ENCODE measurements around the gene FDXR. TPM values are rescaled to one million over a fixed set of nuclear protein-coding genes. Genes with fewer than 3 reads are reported as not detected.

The FDXR gene
- polyA plus RNA-seq, 6 donors from 2014 or later = 1.2 to 6.1 (median 3.9) TPM; not detected in 1

GRCh38 chr17:74842599-74843351 is 30.0 kb downstream of the FDXR start:
- peaks cover 17 to 25% (median 23%) of the 10 kb centered on the region in 3 donors for H3K4me1 Mint-ChIP-seq
- H3K27me3 Mint-ChIP-seq = peaks cover 21 to 23% (median 22%) of the 10 kb centered on the region in 3 donors
- no peak overlapping the region for H3K27ac Mint-ChIP-seq
- peak overlapping the region in 3 of 8 donors; percentile 47 to 64 (median 52) for H3K4me3 Mint-ChIP-seq
- ATAC-seq (ENCODE audit: low read depth in 2 of 2) (peak in 1 of 2 donors; percentile 34), DNase-seq (no peak)
- no peaks in the 10 kb centered on the region for H3K36me3 Mint-ChIP-seq
- no peaks in the 10 kb centered on the region for H3K9me3 Mint-ChIP-seq

DNA sequence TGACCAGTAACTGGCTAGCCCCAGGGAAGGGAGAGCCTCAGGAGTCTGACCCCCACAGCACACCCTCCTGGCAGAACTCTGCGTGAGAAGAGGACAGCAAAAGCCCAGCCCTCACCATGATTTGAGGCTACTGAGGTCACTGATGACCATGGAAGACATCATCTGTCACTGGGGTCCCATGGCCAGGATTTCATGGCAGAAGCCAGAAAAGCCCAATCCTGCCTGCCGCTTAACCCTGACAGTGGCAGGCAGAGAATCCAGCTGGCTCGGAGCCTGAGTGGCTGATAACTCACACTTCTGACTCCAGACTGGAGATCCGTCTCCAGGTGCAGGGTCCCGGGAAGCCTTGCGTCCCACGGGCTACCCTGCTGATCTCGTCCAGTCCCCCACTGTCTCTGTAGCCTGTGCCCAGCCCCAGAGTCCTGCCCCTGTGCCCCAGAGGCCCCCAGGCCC is 30.6 kb downstream of the FDXR start:
- H3K9me3 Mint-ChIP-seq = no peaks in the 10 kb centered on the region
- H3K27me3 Mint-ChIP-seq = peaks cover 21 to 23% (median 22%) of the 10 kb centered on the region in 3 donors
- no peak for ATAC-seq (ENCODE audit: low read depth in 2 of 2)
- H3K4me3 Mint-ChIP-seq = peak overlapping the region in 6 of 8 donors; percentile 19 to 64 (median 56)
- DNase-seq = no peak
- peaks cover 17 to 25% (median 23%) of the 10 kb centered on the region in 3 donors for H3K4me1 Mint-ChIP-seq
- H3K36me3 Mint-ChIP-seq = no peaks in the 10 kb centered on the region
- peak overlapping the region in 1 of 6 donors; percentile 49 for H3K27ac Mint-ChIP-seq

DNA sequence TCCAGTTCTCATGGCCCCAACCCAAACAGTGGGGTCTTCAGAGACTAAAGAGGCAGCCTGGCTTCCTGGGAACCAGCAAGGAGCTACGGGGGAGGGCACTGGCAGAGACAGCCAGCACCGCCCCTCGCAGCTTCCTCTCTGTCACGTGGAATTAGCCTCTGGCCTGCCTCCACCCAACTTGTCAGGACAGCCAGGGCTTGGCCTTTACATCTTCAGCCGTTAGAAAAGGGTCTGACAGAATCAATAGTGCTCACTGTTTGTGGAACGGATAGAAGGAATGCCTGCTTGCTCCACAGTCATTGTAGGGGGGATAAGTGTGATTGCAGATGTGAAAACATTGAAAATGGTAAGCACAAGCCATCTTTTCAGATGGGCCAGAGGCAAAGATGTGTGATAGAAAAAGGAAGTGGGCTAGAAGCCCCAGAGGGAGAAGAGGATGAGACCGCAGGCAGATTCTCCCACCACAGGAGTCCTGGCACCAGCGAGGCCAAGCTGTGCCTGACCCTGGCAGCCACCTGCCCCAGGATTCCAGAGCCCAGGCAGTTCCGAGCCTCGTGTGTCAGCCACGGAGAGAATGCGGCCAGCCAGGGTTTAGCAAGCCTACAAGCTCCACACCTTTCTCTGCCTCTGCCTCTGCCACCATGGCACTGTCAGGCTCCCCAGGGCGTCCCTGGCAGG is 31.7 kb downstream of the FDXR start:
- H3K9me3 Mint-ChIP-seq = no peaks in the 10 kb centered on the region
- no peaks in the 10 kb centered on the region for H3K36me3 Mint-ChIP-seq
- H3K4me1 Mint-ChIP-seq = peaks cover 19 to 25% (median 23%) of the 10 kb centered on the region in 3 donors
- H3K27me3 Mint-ChIP-seq = peaks cover 21 to 23% (median 21%) of the 10 kb centered on the region in 3 donors
- H3K27ac Mint-ChIP-seq = peak overlapping the region in 4 of 6 donors; percentile 8 to 65 (median 42)
- H3K4me3 Mint-ChIP-seq = peak overlapping the region in 7 of 8 donors; percentile 6 to 70 (median 36)
- DNase-seq (no peak), ATAC-seq (ENCODE audit: low read depth in 2 of 2) (peak; percentile 54)

DNA sequence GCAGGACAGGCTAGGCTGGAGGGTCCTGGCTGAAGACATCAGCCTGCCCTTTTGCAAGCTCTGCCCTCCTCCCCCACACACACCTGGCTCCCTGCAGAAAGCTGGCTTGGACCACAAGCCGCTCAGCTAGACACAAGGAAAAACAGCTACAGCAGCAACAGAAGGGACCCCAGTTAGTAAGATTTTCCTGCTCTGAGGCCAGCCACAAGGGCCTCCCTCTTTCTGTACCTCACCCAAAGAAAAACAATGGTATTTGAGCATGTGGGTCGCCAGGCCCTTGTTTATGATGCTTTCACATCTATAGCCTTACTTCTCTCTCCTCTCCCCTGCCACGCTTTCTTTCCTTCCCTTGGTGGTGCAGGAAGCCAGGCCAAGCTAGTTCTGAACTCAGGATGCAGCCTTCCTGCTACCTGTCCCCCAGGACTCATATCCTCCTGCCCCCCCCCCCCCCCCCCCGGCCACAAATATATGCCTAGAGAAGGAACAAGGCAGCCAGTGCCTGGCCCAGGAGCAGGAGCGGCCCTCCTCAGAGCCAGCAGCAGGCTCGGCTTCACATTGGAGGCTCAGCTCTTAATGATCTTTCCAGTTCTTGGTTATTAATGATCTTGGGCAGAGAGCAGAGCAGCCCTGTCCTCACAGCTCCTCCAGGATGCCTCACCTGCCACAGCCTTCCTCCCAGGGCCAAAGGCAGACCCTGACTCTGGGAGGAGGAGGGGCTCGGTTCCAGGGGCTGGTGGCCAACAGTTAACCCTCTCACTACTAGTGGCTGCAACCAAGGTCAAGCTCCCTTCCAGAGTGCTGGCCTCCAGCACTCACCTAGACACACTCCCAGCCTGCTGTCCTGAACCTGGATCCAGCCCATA is 32.6 kb downstream of the FDXR start:
- no peak for ATAC-seq (ENCODE audit: low read depth in 2 of 2)
- H3K27ac Mint-ChIP-seq = peak overlapping the region in 1 of 6 donors; percentile 37
- no peaks in the 10 kb centered on the region for H3K36me3 Mint-ChIP-seq
- H3K4me1 Mint-ChIP-seq = peaks cover 24 to 29% (median 25%) of the 10 kb centered on the region in 3 donors
- H3K4me3 Mint-ChIP-seq = peak overlapping the region in 2 of 8 donors; percentile 6 to 35
- DNase-seq = no peak
- H3K27me3 Mint-ChIP-seq = peaks cover 13 to 18% (median 14%) of the 10 kb centered on the region in 3 donors
- no peaks in the 10 kb centered on the region for H3K9me3 Mint-ChIP-seq

GRCh38 chr17:74838274-74838673 is 34.5 kb downstream of the FDXR start:
- Mint-ChIP-seq H3K36me3 (no peaks in the 10 kb centered on the region), H3K27ac (peak overlapping the region in 1 of 6 donors; percentile 33), H3K9me3 (no peaks in the 10 kb centered on the region), H3K4me3 (no peak overlapping the region), H3K27me3 (peaks cover 0 to 12% (median under 1%) of the 10 kb centered on the region in 3 donors), H3K4me1 (peaks cover 27 to 42% (median 35%) of the 10 kb centered on the region in 3 donors)
- DNase-seq (no peak), ATAC-seq (ENCODE audit: low read depth in 2 of 2) (no peak)

DNA sequence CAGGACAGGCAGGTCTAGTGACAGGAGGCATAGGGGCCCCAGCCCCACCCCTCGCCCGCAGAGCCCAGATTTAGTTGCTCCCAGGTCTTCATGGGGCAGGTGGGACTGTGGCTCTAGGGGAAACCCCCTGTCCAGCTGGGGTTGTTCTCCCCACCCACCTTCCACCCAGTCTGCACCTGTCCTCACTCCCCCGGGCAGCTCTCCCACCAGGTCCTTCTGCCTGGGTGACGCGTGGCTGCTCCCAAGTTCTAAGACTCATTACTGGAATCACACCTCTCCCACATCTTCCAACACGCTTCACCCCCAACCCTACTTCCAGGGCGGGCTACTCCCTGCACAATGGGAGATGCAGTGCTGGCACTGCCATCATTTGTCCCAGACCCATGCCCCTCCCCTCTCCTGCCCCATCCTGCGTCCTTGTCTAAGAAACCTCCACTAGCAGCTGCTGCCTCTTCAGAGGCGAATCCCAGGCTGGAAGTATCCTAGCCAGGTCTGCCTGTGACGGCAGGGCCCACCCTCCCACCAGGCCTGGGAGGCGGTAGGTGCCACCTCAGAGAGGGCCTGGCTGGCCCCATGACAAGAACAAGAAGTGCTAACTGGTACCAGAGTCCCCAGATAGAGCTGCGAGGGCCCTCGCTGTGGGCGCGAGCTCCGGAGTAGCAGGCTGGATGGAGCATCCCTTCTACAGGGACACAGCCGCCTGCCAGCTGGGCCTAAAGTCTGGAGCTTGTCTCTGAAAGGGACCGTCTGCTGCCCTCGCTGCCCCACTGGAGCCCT is 35.9 kb downstream of the FDXR start:
- DNase-seq = no peak
- Mint-ChIP-seq H3K9me3 (no peaks in the 10 kb centered on the region), H3K4me3 (no peak overlapping the region), H3K27me3 (peaks cover 0 to 10% (median 0%) of the 10 kb centered on the region in 3 donors), H3K27ac (peak overlapping the region in 1 of 6 donors; percentile 53), H3K36me3 (no peaks in the 10 kb centered on the region), H3K4me1 (peaks cover 34 to 52% (median 47%) of the 10 kb centered on the region in 3 donors)
- ATAC-seq (ENCODE audit: low read depth in 2 of 2) = no peak

DNA sequence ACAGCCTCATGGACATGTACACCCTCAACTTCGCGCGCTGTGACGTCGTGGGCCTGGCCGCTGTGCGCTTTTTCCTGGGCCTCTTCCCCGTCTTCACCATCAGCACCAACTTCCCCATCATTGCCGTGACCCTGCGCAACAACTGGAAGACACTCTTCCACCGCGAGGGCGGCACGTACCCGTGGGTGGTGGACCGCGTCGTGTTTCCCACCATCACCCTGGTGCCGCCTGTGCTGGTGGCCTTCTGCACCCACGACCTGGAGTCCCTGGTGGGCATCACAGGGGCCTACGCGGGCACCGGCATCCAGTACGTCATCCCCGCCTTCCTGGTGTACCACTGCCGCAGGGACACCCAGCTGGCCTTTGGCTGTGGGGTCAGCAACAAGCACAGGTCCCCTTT is 36.6 kb downstream of the FDXR start:
- H3K27me3 Mint-ChIP-seq = peaks cover 0 to 3% (median 0%) of the 10 kb centered on the region in 3 donors
- no peaks in the 10 kb centered on the region for H3K36me3 Mint-ChIP-seq

GRCh38 chr17:74833501-74834377 is 39.1 kb downstream of the FDXR start:
- DNase-seq (peak; percentile 49), ATAC-seq (ENCODE audit: low read depth in 2 of 2) (peak; percentile 88 to 89)
- peak overlapping the region; percentile 27 to 93 (median 75) for H3K27ac Mint-ChIP-seq
- peaks cover 17 to 34% (median 32%) of the 10 kb centered on the region in 3 donors for H3K4me1 Mint-ChIP-seq
- H3K9me3 Mint-ChIP-seq = no peaks in the 10 kb centered on the region
- no peaks in the 10 kb centered on the region for H3K36me3 Mint-ChIP-seq
- no peaks in the 10 kb centered on the region for H3K27me3 Mint-ChIP-seq
- peak overlapping the region in 7 of 8 donors; percentile 1 to 56 (median 40) for H3K4me3 Mint-ChIP-seq

More for the DNA sequence above, 36.6 kb downstream of the FDXR start:
- Mint-ChIP-seq H3K9me3 (no peaks in the 10 kb centered on the region), H3K4me1 (peaks cover 27 to 45% (median 41%) of the 10 kb centered on the region in 3 donors), H3K27ac (no peak overlapping the region), H3K4me3 (peak overlapping the region in 2 of 8 donors; percentile 12 to 27)
- DNase-seq (no peak), ATAC-seq (ENCODE audit: low read depth in 2 of 2) (no peak)

DNA sequence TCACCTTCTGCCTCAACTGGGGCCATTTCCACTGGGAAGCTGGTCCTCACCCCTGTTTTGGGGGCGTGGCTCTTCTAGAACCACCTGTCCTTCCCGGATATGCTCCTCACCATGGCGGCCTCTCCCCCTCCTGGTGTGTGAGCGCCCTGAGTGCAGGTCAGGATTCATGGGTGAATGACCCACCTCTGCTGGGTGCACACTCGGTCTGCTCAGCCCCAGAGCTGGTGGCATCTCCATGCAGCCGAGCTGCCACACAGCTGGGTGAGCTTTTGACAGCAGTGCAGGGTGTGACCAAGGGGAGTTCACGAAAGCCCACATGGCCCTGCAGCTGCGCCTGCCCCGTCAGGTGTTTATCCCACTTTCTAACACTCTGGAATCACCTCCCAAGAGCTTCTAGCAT is 40.4 kb downstream of the FDXR start:
- no peaks in the 10 kb centered on the region for H3K9me3 Mint-ChIP-seq
- peak overlapping the region in 3 of 6 donors; percentile 60 to 81 (median 76) for H3K27ac Mint-ChIP-seq
- ATAC-seq (ENCODE audit: low read depth in 2 of 2) (peak; percentile 35 to 44), DNase-seq (no peak)
- H3K36me3 Mint-ChIP-seq = no peaks in the 10 kb centered on the region
- H3K27me3 Mint-ChIP-seq = no peaks in the 10 kb centered on the region
- H3K4me1 Mint-ChIP-seq = peaks cover 17 to 34% (median 32%) of the 10 kb centered on the region in 3 donors
- peak overlapping the region in 3 of 8 donors; percentile 18 to 75 (median 52) for H3K4me3 Mint-ChIP-seq

DNA sequence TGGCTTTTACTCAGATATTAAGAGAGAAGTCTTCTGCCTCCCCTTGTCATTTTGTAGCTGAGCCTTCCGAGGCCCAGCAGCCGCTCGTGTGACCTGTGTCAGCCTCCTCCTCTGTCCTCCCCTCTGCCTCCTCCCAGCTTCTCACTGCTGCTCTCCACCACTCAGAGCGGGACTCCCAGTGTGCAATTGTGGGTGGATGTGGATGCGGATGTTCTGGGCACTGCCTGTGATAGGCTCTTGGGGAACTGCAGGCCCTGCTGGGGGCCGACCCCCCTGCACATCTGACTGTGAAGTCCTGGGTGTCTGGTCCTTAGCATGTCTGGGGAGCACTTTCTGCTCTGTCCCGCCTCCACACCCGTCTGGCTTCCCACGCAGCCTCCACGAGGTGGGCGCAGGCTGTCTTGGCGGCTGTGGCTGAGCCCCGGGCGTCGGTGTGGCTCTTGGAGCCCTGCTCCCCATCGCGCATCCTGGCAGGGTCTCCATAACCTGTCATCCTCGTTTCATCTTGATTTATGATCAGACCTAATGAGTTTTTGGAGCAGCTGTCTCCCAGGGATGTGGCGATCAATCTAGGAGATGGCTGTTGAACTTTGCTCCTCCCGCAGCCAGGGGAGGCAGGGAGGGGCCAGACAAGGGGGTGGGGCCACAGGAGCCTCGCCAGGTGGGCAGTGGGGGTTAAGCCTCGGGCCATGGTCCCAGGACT is 41.2 kb downstream of the FDXR start:
- Mint-ChIP-seq H3K36me3 (no peaks in the 10 kb centered on the region), H3K4me1 (peaks cover 17 to 34% (median 32%) of the 10 kb centered on the region in 3 donors), H3K4me3 (no peak overlapping the region), H3K27me3 (no peaks in the 10 kb centered on the region), H3K9me3 (no peaks in the 10 kb centered on the region), H3K27ac (peak overlapping the region in 2 of 6 donors; percentile 30 to 76)
- ATAC-seq (ENCODE audit: low read depth in 2 of 2) (no peak), DNase-seq (no peak)

GRCh38 chr17:74830861-74831260 is 41.9 kb downstream of the FDXR start:
- no peaks in the 10 kb centered on the region for H3K36me3 Mint-ChIP-seq
- no peaks in the 10 kb centered on the region for H3K9me3 Mint-ChIP-seq
- DNase-seq = no peak
- H3K27me3 Mint-ChIP-seq = no peaks in the 10 kb centered on the region
- H3K4me1 Mint-ChIP-seq = peaks cover 17 to 34% (median 27%) of the 10 kb centered on the region in 3 donors
- H3K27ac Mint-ChIP-seq = no peak overlapping the region
- H3K4me3 Mint-ChIP-seq = no peak overlapping the region
- ATAC-seq (ENCODE audit: low read depth in 2 of 2) = no peak

All from naive B cell (primary cell).